ENCODE measurements around the gene GPT2. TPM values are rescaled to one million over a fixed set of nuclear protein-coding genes. Genes with fewer than 3 reads are reported as not detected.
"Not testable (repeated sequence)": the region's sequence is repeated elsewhere in the genome, so short reads cannot be mapped to it uniquely, and the experiment has no call there.

The GPT2 gene
- total RNA-seq, 1 donor from 2014 or later: 34.2 TPM

- DNase-seq (ENCODE audit: low spot score): no peak
Measured at GRCh38 chr16:46862555-46863447, 21.4 kb upstream of the GPT2 start.

- DNase-seq (ENCODE audit: low spot score): no peak
Measured at GRCh38 chr16:46866286-46866685, 17.9 kb upstream of the GPT2 start.

- DNase-seq (ENCODE audit: low spot score): not testable (repeated sequence)
Measured at GRCh38 chr16:46867486-46867885, 16.7 kb upstream of the GPT2 start.

- DNase-seq (ENCODE audit: low spot score): not testable (repeated sequence)
Measured at GRCh38 chr16:46868891-46869290, 15.3 kb upstream of the GPT2 start.

- no peak for DNase-seq (ENCODE audit: low spot score)
Measured at GRCh38 chr16:46871597-46871996, 12.6 kb upstream of the GPT2 start.

- no peak for DNase-seq (ENCODE audit: low spot score)
Measured at GRCh38 chr16:46873201-46873600, 11.0 kb upstream of the GPT2 start.

- no peak for DNase-seq (ENCODE audit: low spot score)
Measured at GRCh38 chr16:46875243-46875642, 8.9 kb upstream of the GPT2 start.

GRCh38 chr16:46882304-46882939 is 1.7 kb upstream of the GPT2 start:
- no peak for DNase-seq (ENCODE audit: low spot score)

GRCh38 chr16:46882940-46883307 is 1.2 kb upstream of the GPT2 start:
- no peak for DNase-seq (ENCODE audit: low spot score)

- no peak for DNase-seq (ENCODE audit: low spot score)
Measured at GRCh38 chr16:46883353-46883689, 841 bp upstream of the GPT2 start.

GRCh38 chr16:46884513-46885293 is 541 bp downstream of the GPT2 start:
- no peak for DNase-seq (ENCODE audit: low spot score)

- no peak for DNase-seq (ENCODE audit: low spot score)
Measured at GRCh38 chr16:46885960-46886763, 2.0 kb downstream of the GPT2 start.

- DNase-seq (ENCODE audit: low spot score): no peak
Measured at GRCh38 chr16:46886764-46887523, 2.8 kb downstream of the GPT2 start.

GRCh38 chr16:46887524-46887854 is 3.3 kb downstream of the GPT2 start:
- DNase-seq (ENCODE audit: low spot score): no peak

GRCh38 chr16:46889245-46889941 is 5.2 kb downstream of the GPT2 start:
- no peak for DNase-seq (ENCODE audit: low spot score)

- no peak for DNase-seq (ENCODE audit: low spot score)
Measured at GRCh38 chr16:46889942-46890300, 5.8 kb downstream of the GPT2 start.

- no peak for DNase-seq (ENCODE audit: low spot score)
Measured at GRCh38 chr16:46891910-46892309, 7.7 kb downstream of the GPT2 start.

- no peak for DNase-seq (ENCODE audit: low spot score)
Measured at GRCh38 chr16:46894036-46894672, 10.0 kb downstream of the GPT2 start.

- no peak for DNase-seq (ENCODE audit: low spot score)
Measured at GRCh38 chr16:46895399-46896313, 11.5 kb downstream of the GPT2 start.

Data from ureter (tissue), 1 donor.